WI38 (cell line): ENCODE results near the gene CIC.
"Not testable (repeated sequence)": the region's sequence is repeated elsewhere in the genome, so short reads cannot be mapped to it uniquely, and the experiment has no call there.

Source experiments
- H3K4me3 ChIP-seq: 2 replicates; pipeline ENCODE4 v1.5.1; 2011; ENCODE audit warnings: low read depth, mild to moderate bottlenecking, control low read depth, low read length
- CTCF ChIP-seq: IDR thresholded peaks from 2 replicates; pipeline ENCODE4 v1.5.1; 2012; ENCODE audit warnings: low read depth, mild to moderate bottlenecking, control low read depth, low read length

CIC gene

GRCh38 chr19:42253245-42254088 lies 15.6 kb upstream of the CIC start:
- no peak for TF ChIP-seq CTCF
- H3K4me3 ChIP-seq: peak overlapping the region; percentile 96

- no peak for TF ChIP-seq CTCF
- H3K4me3 ChIP-seq: peak overlapping the region; percentile 96
Measured at GRCh38 chr19:42254089-42254849, 14.8 kb upstream of the CIC start.

GRCh38 chr19:42254850-42255765 lies 13.9 kb upstream of the CIC start, which contains the start of gene ERF:
ERF (minus strand) TSS chr19:42255128; CDS start chr19:42254999, 129 bp downstream.
- peak within 1 kb of the TSS; percentile 96 for H3K4me3 ChIP-seq
- no peak for TF ChIP-seq CTCF

GRCh38 chr19:42255766-42256745 lies 13.0 kb upstream of the CIC start:
- peak overlapping the region; percentile 96 for H3K4me3 ChIP-seq
- no peak for TF ChIP-seq CTCF

- not testable (repeated sequence) for H3K4me3 ChIP-seq
Measured at GRCh38 chr19:42257842-42258241, 11.2 kb upstream of the CIC start.

GRCh38 chr19:42261763-42262162 lies 7.3 kb upstream of the CIC start:
- no peak for TF ChIP-seq CTCF
- H3K4me3 ChIP-seq: no peak overlapping the region

GRCh38 chr19:42266105-42266504 lies 2.9 kb upstream of the CIC start:
- H3K4me3 ChIP-seq: not testable (repeated sequence)

- H3K4me3 ChIP-seq: not testable (repeated sequence)
Measured at GRCh38 chr19:42266928-42267603, 2.0 kb upstream of the CIC start.
